HL-60 (cell line): ENCODE data around the gene DPPA5.

Source experiments
- DNase-seq, 2 experiments: peaks; one replicate each; pipeline ENCODE4 v3.0.0-alpha.2; 2010 to 2020; ENCODE audit warnings: low read depth in 1 of 2, low spot score in 1 of 2
- H3K27ac ChIP-seq: fragments of 250-450 bp; sonication (Bioruptor Pico); replicated peaks from 2 replicates; pipeline ENCODE4 v1.5.1; 2020; ENCODE audit warnings: mild to moderate bottlenecking, moderate library complexity
- H3K27me3 ChIP-seq: fragments of 250-450 bp; sonication (Bioruptor Pico); 2 replicates; pipeline ENCODE4 v1.5.1; 2021; ENCODE audit warnings: mild to moderate bottlenecking, moderate library complexity; ENCODE audit not compliant: insufficient read depth, poor library complexity, severe bottlenecking
- H3K4me3 ChIP-seq: replicated peaks from 2 replicates; pipeline ENCODE4 v1.5.1; 2011; ENCODE audit warnings: mild to moderate bottlenecking, control low read depth, low read length; ENCODE audit not compliant: insufficient read depth
- CTCF ChIP-seq: IDR thresholded peaks from one replicate; pipeline ENCODE4 v1.5.1; 2011; ENCODE audit warnings: low read length, control low read depth, inconsistent platforms; ENCODE audit not compliant: insufficient read depth
- GABPA ChIP-seq: IDR thresholded peaks from 2 replicates; pipeline ENCODE4 v1.6.1; 2012; ENCODE audit warnings: low read depth
- POLR2AphosphoS5 ChIP-seq: IDR thresholded peaks from 2 replicates; pipeline ENCODE4 v1.6.1; 2012; ENCODE audit warnings: low read depth
- REST ChIP-seq: IDR thresholded peaks from 2 replicates; pipeline ENCODE4 v1.6.1; 2012; ENCODE audit warnings: low read depth; ENCODE audit not compliant: insufficient replicate concordance
- SPI1 ChIP-seq: IDR thresholded peaks from 2 replicates; pipeline ENCODE4 v1.6.1; 2012; ENCODE audit warnings: low read depth, mild to moderate bottlenecking, borderline replicate concordance

The DPPA5 gene

GRCh38 chr6:73362358-73362757 lies 8.3 kb upstream of the DPPA5 start, which contains the start of gene KHDC3L:
Gene KHDC3L (plus strand): TSS chr6:73362658. CDS start chr6:73362730, 72 bp downstream.
- Histone ChIP-seq H3K27ac (no peak within 1 kb of the TSS), H3K4me3 (no peak within 1 kb of the TSS), H3K27me3 (no peaks in the 10 kb centered on the region)
- TF ChIP-seq GABPA = no peak
- no peak for TF ChIP-seq SPI1
- TF ChIP-seq CTCF = no peak
- TF ChIP-seq POLR2AphosphoS5 = no peak
- TF ChIP-seq REST = no peak
- no peak for DNase-seq

- Histone ChIP-seq H3K27ac (no peak overlapping the region), H3K4me3 (no peak overlapping the region), H3K27me3 (no peaks in the 10 kb centered on the region)
- DNase-seq = no peak
- TF ChIP-seq SPI1 (no peak), REST (no peak), GABPA (no peak), POLR2AphosphoS5 (no peak), CTCF (no peak)
Measured at GRCh38 chr6:73349311-73349710, 4.8 kb downstream of the DPPA5 start.

- no peak for DNase-seq
- no peak overlapping the region for H3K4me3 ChIP-seq
- no peaks in the 10 kb centered on the region for H3K27me3 ChIP-seq
- H3K27ac ChIP-seq = no peak overlapping the region
- TF ChIP-seq SPI1 (no peak), CTCF (no peak), POLR2AphosphoS5 (no peak), REST (no peak), GABPA (no peak)
Measured at GRCh38 chr6:73348550-73349204, 5.4 kb downstream of the DPPA5 start.
